H4 (cell line): ENCODE data around the gene HAVCR2. TPM values are rescaled to one million over a fixed set of nuclear protein-coding genes. Genes with fewer than 3 reads are reported as not detected.
"Not testable (repeated sequence)": the region's sequence is repeated elsewhere in the genome, so short reads cannot be mapped to it uniquely, and the experiment has no call there.

Experiments
- DNase-seq: peaks from one replicate; pipeline ENCODE4 v3.0.0-alpha.2; 2015; ENCODE audit warnings: low spot score
- total RNA-seq: library from RNA; depleted of rRNA; stranded (reverse); fragments of >200 nt; shearing (Covaris generic); gene quantifications from 2 replicates; pipeline ENCODE4 v1.2.3, GENCODE V29; 2014

The HAVCR2 gene
- total RNA-seq, 1 experiment from 2014 or later, result 0.02 TPM

- no peak for DNase-seq
Observed at GRCh38 chr5:157088342-157088990, 20.4 kb downstream of the HAVCR2 start.

- no peak for DNase-seq
Observed at GRCh38 chr5:157086751-157087359, 22.0 kb downstream of the HAVCR2 start.

- no peak for DNase-seq
Observed at GRCh38 chr5:157085930-157086329, 22.9 kb downstream of the HAVCR2 start.

GRCh38 chr5:157080286-157080685, 28.6 kb downstream of the HAVCR2 start:
- no peak for DNase-seq

GRCh38 chr5:157076558-157076957, 32.3 kb downstream of the HAVCR2 start:
- peak; percentile 63 for DNase-seq

- DNase-seq, result no peak
Observed at GRCh38 chr5:157072508-157072907, 36.3 kb downstream of the HAVCR2 start.

GRCh38 chr5:157069949-157070348, 38.9 kb downstream of the HAVCR2 start:
- DNase-seq, result no peak

GRCh38 chr5:157068785-157069184, 40.1 kb downstream of the HAVCR2 start:
- no peak for DNase-seq

- no peak for DNase-seq
Observed at GRCh38 chr5:157068339-157068738, 40.5 kb downstream of the HAVCR2 start.

- no peak for DNase-seq
Observed at GRCh38 chr5:157067005-157067404, 41.8 kb downstream of the HAVCR2 start.

GRCh38 chr5:157066080-157066479, 42.8 kb downstream of the HAVCR2 start:
- DNase-seq, result no peak

GRCh38 chr5:157063776-157064430, 44.9 kb downstream of the HAVCR2 start:
- DNase-seq, result no peak

- DNase-seq, result no peak
Observed at GRCh38 chr5:157059891-157060290, 49.0 kb downstream of the HAVCR2 start.

- no peak for DNase-seq
Observed at GRCh38 chr5:157059093-157059539, 49.7 kb downstream of the HAVCR2 start, which contains the start of gene HAVCR1. Gene HAVCR1 (minus strand): TSS chr5:157059116. CDS start chr5:157057943, 1,173 bp downstream.

- no peak for DNase-seq
Observed at GRCh38 chr5:157057459-157058370, 51.1 kb downstream of the HAVCR2 start.

GRCh38 chr5:157056848-157057247, 52.0 kb downstream of the HAVCR2 start:
- not testable (repeated sequence) for DNase-seq

GRCh38 chr5:157051604-157052245, 57.1 kb downstream of the HAVCR2 start:
- DNase-seq, result no peak

- no peak for DNase-seq
Observed at GRCh38 chr5:157050050-157050449, 58.8 kb downstream of the HAVCR2 start.

- no peak for DNase-seq
Observed at GRCh38 chr5:157049605-157050004, 59.2 kb downstream of the HAVCR2 start.

- no peak for DNase-seq
Observed at GRCh38 chr5:157047898-157048297, 60.9 kb downstream of the HAVCR2 start.

- DNase-seq, result not testable (repeated sequence)
Observed at GRCh38 chr5:157047016-157047415, 61.8 kb downstream of the HAVCR2 start.
